Middle frontal gyrus (tissue), 1 donor: ENCODE measurements around the gene EVC2.
A peak's percentile ranks its signal among the peaks of the same experiment; 100 is the strongest.

Experiments
- DNase-seq: peaks from one replicate; pipeline ENCODE4 v3.0.0-alpha.2; 2015; ENCODE audit warnings: low spot score; ENCODE audit errors: extremely low spot score

Gene EVC2

GRCh38 chr4:5676763-5677162 is 31.6 kb downstream of the EVC2 start:
- no peak for DNase-seq

GRCh38 chr4:5666741-5667140 is 41.6 kb downstream of the EVC2 start:
- no peak for DNase-seq

GRCh38 chr4:5664778-5665177 is 43.6 kb downstream of the EVC2 start:
- no peak for DNase-seq

- DNase-seq = no peak
These were observed 45.8 kb downstream of the EVC2 start for GRCh38 chr4:5662555-5662954.

GRCh38 chr4:5661237-5661636 is 47.1 kb downstream of the EVC2 start:
- DNase-seq = no peak

- DNase-seq = no peak
These were observed 48.2 kb downstream of the EVC2 start for GRCh38 chr4:5660185-5660584.

- DNase-seq = no peak
These were observed 49.4 kb downstream of the EVC2 start for GRCh38 chr4:5658974-5659373.

GRCh38 chr4:5656415-5656814 is 51.9 kb downstream of the EVC2 start:
- DNase-seq = no peak

- DNase-seq = peak; percentile 59
These were observed 53.6 kb downstream of the EVC2 start for GRCh38 chr4:5654791-5655190.

GRCh38 chr4:5651089-5651488 is 57.3 kb downstream of the EVC2 start:
- DNase-seq = no peak

GRCh38 chr4:5650040-5650439 is 58.3 kb downstream of the EVC2 start:
- DNase-seq = no peak

- no peak for DNase-seq
These were observed 61.0 kb downstream of the EVC2 start for GRCh38 chr4:5647351-5647750.

GRCh38 chr4:5640096-5640495 is 68.3 kb downstream of the EVC2 start:
- no peak for DNase-seq

- no peak for DNase-seq
These were observed 68.8 kb downstream of the EVC2 start for GRCh38 chr4:5639556-5639955.

GRCh38 chr4:5638976-5639375 is 69.4 kb downstream of the EVC2 start:
- DNase-seq = no peak

GRCh38 chr4:5638316-5638715 is 70.0 kb downstream of the EVC2 start:
- DNase-seq = no peak

GRCh38 chr4:5636766-5637670 is 71.3 kb downstream of the EVC2 start:
- no peak for DNase-seq

GRCh38 chr4:5635826-5636195 is 72.5 kb downstream of the EVC2 start:
- no peak for DNase-seq

- no peak for DNase-seq
These were observed 75.8 kb downstream of the EVC2 start for GRCh38 chr4:5632571-5632970.

GRCh38 chr4:5632066-5632440 is 76.3 kb downstream of the EVC2 start:
- no peak for DNase-seq

GRCh38 chr4:5631352-5632065 is 76.8 kb downstream of the EVC2 start:
- DNase-seq = no peak

- no peak for DNase-seq
These were observed 77.6 kb downstream of the EVC2 start for GRCh38 chr4:5630762-5631161.

- no peak for DNase-seq
These were observed 78.8 kb downstream of the EVC2 start for GRCh38 chr4:5629542-5629941.
